Tibial artery (tissue), 4 donors: ENCODE results near the gene DCAKD.

Experiments
- DNase-seq, 2 donors: peaks; one replicate each; pipeline ENCODE4 v3.0.0-alpha.2; 2019
- H3K27ac ChIP-seq, 2 donors: fragments of 200-600 bp; sonication (generic) in 1 of 2; 1 replicate in 1 of 2; 2 replicates in 1 of 2; pipeline ENCODE4 v1.5.1; 2018 to 2019; ENCODE audit warnings: mild to moderate bottlenecking in 1 of 2
- H3K27me3 ChIP-seq, 2 donors: fragments of 200-600 bp; sonication (generic) in 1 of 2; one replicate each; pipeline versions ENCODE4 v1.5.1 to v1.6.0; 2016 to 2019
- H3K36me3 ChIP-seq, 3 donors: fragments of 200-600 bp; sonication (generic) in 2 of 3; one replicate each; pipeline ENCODE4 v1.5.1; 2016 to 2019; ENCODE audit warnings: mild to moderate bottlenecking in 2 of 3
- H3K4me1 ChIP-seq, 4 donors: fragments of 200-600 bp; sonication (generic) in 2 of 4; 1 replicate in 3 of 4; 2 replicates in 1 of 4; pipeline ENCODE4 v1.5.1; 2016 to 2019
- H3K4me3 ChIP-seq, 2 donors: fragments of 200-600 bp; sonication (generic) in 1 of 2; 1 replicate in 1 of 2; 2 replicates in 1 of 2; pipeline ENCODE4 v1.5.1; 2018 to 2019; ENCODE audit warnings: mild to moderate bottlenecking in 2 of 2
- H3K9me3 ChIP-seq, 3 donors: fragments of 200-600 bp; sonication (generic) in 1 of 3; one replicate each; pipeline ENCODE4 v1.5.1; 2016 to 2019
- CTCF ChIP-seq, 2 experiments: fragments of 200-600 bp in 1 of 2; fragments of 450-650 bp in 1 of 2; IDR thresholded peaks; one replicate each; pipeline ENCODE4 v1.5.1; 2017 to 2019; ENCODE audit warnings: antibody characterized with exemption in 2 of 2, mild to moderate bottlenecking in 1 of 2, moderate library complexity in 1 of 2
- intact Hi-C: fragments of 100-400 bp; cut with DNase I; formaldehyde crosslinking; loops from one replicate; pipeline ENCODE4 v1.15.0; 2023; ENCODE audit warnings: low total_unique reads

The DCAKD gene

GRCh38 chr17:45018848-45019711 lies 32.4 kb downstream of the DCAKD start:
- H3K36me3 ChIP-seq = peaks cover 0 to 5% (median 0%) of the 10 kb centered on the region in 3 donors
- H3K27ac ChIP-seq = peak overlapping the region; percentile 6 to 50
- peaks cover 0 to 45% (median 24%) of the 10 kb centered on the region in 4 donors for H3K4me1 ChIP-seq
- TF ChIP-seq CTCF (IDR thresholded peaks at IDR 0.05) = peak; percentile 21 to 60
- no peak for DNase-seq
- intact Hi-C loops = no loop called here
- H3K9me3 ChIP-seq = no peaks in the 10 kb centered on the region
- peaks cover 0 to 3% of the 10 kb centered on the region in 2 donors for H3K27me3 ChIP-seq
- H3K4me3 ChIP-seq = peak overlapping the region; percentile 53 to 57

- TF ChIP-seq CTCF (IDR thresholded peaks at IDR 0.05) = no peak
- no peak for DNase-seq
- peak overlapping the region in 1 of 2 donors; percentile 50 for H3K27ac ChIP-seq
- H3K36me3 ChIP-seq = no peaks in the 10 kb centered on the region
- H3K27me3 ChIP-seq = peaks cover 0 to 3% of the 10 kb centered on the region in 2 donors
- no peaks in the 10 kb centered on the region for H3K9me3 ChIP-seq
- peaks cover 0 to 45% (median 24%) of the 10 kb centered on the region in 4 donors for H3K4me1 ChIP-seq
- intact Hi-C loops = no loop called here
- peak overlapping the region; percentile 53 to 57 for H3K4me3 ChIP-seq
These were observed 33.0 kb downstream of the DCAKD start for GRCh38 chr17:45018514-45018847.

- no peaks in the 10 kb centered on the region for H3K36me3 ChIP-seq
- intact Hi-C loops = no loop called here
- H3K27ac ChIP-seq = no peak overlapping the region
- peaks cover 0 to 38% (median 25%) of the 10 kb centered on the region in 4 donors for H3K4me1 ChIP-seq
- no peaks in the 10 kb centered on the region for H3K9me3 ChIP-seq
- DNase-seq = no peak
- no peak overlapping the region for H3K4me3 ChIP-seq
- TF ChIP-seq CTCF (IDR thresholded peaks at IDR 0.05) = no peak
- H3K27me3 ChIP-seq = peaks cover 0 to 3% of the 10 kb centered on the region in 2 donors
These were observed 34.6 kb downstream of the DCAKD start for GRCh38 chr17:45016823-45017222.

GRCh38 chr17:45016237-45016636 lies 35.2 kb downstream of the DCAKD start:
- intact Hi-C loops = no loop called here
- no peaks in the 10 kb centered on the region for H3K36me3 ChIP-seq
- DNase-seq = no peak
- H3K4me3 ChIP-seq = no peak overlapping the region
- TF ChIP-seq CTCF (IDR thresholded peaks at IDR 0.05) = no peak
- H3K27me3 ChIP-seq = peaks cover 0 to 3% of the 10 kb centered on the region in 2 donors
- H3K4me1 ChIP-seq = peaks cover 0 to 32% (median 20%) of the 10 kb centered on the region in 4 donors
- H3K9me3 ChIP-seq = no peaks in the 10 kb centered on the region
- H3K27ac ChIP-seq = no peak overlapping the region

GRCh38 chr17:45013021-45013997 lies 38.1 kb downstream of the DCAKD start:
- no peaks in the 10 kb centered on the region for H3K9me3 ChIP-seq
- H3K27me3 ChIP-seq = peaks cover 0 to 9% of the 10 kb centered on the region in 2 donors
- peaks cover 0 to 9% (median 4%) of the 10 kb centered on the region in 4 donors for H3K4me1 ChIP-seq
- no peak for TF ChIP-seq CTCF (IDR thresholded peaks at IDR 0.05)
- peak overlapping the region in 1 of 2 donors; percentile 28 for H3K27ac ChIP-seq
- H3K4me3 ChIP-seq = no peak overlapping the region
- no peaks in the 10 kb centered on the region for H3K36me3 ChIP-seq
- intact Hi-C loops = no loop called here
- DNase-seq = no peak
